Esophagus squamous epithelium (tissue), 4 donors: ENCODE measurements around the gene ATP6AP1.

Experiments used
- POLR2A ChIP-seq, 4 donors: fragments of 450-650 bp; IDR thresholded peaks; one replicate each; pipeline ENCODE4 v1.6.1; 2017; ENCODE audit warnings: antibody characterized with exemption in 4 of 4, mild to moderate bottlenecking in 4 of 4, moderate library complexity in 3 of 4
- TF ChIP-seq, protein P1 (sequence below), 6 experiments: fragments of 450-650 bp in 4 of 6; fragments of 200-600 bp in 2 of 6; sonication (generic) in 2 of 6; IDR thresholded peaks; one replicate each; pipeline ENCODE4 v1.5.1; 2016 to 2019; ENCODE audit warnings: antibody characterized with exemption in 6 of 6, mild to moderate bottlenecking in 4 of 6, moderate library complexity in 4 of 6

DNA sequence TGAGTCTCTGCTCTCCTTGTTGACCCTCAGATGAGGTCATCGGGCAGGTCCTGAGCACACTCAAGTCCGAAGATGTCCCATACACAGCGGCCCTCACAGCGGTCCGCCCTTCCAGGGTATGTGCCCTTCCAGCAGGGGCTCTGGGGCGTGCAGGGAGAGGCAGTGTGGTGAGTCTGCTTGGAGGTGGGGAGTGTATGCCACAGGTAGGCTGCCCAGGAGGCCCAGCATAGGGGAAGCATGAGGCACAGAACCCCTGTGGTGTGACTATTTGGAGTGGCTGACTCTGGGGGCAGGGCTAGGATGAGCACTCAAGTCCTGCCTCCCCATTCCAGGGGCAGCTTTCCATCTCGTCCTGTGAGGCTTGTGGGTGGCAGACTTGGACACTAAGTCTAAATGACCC, 5.1 kb downstream of the ATP6AP1 start:
- TF ChIP-seq, protein P1, sequence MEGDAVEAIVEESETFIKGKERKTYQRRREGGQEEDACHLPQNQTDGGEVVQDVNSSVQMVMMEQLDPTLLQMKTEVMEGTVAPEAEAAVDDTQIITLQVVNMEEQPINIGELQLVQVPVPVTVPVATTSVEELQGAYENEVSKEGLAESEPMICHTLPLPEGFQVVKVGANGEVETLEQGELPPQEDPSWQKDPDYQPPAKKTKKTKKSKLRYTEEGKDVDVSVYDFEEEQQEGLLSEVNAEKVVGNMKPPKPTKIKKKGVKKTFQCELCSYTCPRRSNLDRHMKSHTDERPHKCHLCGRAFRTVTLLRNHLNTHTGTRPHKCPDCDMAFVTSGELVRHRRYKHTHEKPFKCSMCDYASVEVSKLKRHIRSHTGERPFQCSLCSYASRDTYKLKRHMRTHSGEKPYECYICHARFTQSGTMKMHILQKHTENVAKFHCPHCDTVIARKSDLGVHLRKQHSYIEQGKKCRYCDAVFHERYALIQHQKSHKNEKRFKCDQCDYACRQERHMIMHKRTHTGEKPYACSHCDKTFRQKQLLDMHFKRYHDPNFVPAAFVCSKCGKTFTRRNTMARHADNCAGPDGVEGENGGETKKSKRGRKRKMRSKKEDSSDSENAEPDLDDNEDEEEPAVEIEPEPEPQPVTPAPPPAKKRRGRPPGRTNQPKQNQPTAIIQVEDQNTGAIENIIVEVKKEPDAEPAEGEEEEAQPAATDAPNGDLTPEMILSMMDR (IDR thresholded peaks at IDR 0.05), result no peak
- no peak for TF ChIP-seq POLR2A (IDR thresholded peaks at IDR 0.05)
